ENCODE measurements around the gene STX2. TPM values are rescaled to one million over a fixed set of nuclear protein-coding genes. Genes with fewer than 3 reads are reported as not detected.

STX2 gene
- total and polyA plus RNA-seq, 10 of the 15 experiments (the other 5 are each of a cell fraction or from before 2014, with no cell fraction given), result 6.0 to 22.2 (median 10.0) TPM

DNA sequence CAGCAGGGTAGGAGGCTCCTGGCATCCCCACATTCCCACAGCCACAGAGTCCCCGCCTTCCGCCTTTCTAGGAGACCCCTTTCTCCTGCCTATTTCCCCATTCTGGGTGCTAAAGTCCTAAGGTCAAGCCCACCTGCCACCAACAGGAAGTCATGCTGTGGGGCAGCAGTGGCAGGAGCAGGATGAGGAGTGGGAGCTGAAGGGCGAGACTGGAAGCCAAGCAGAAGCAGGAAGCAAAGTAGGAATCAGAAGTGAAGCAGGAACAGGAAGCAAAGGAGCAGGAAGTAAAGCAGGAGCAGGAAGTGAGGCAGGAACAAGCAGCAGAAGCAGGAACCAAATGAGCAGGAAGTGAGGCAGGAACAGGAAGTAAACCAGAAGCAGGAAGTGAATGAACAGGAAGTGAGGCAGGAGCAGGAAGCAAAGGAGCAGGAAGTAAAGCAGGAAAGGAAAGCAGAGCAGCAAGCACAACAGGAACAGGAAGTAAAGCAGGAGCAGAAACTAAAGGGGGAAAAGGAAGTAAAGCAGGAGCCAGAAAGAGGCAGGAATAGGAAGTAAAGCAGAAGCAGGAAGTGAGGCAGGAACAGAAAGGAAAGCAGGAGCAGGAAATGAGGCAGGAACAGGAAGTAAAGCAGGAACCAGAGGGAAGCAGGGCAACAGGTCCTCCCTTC lies 84.7 kb downstream of the STX2 start:
- Histone ChIP-seq H2AFZ (ENCODE audit: control insufficient read depth, low read depth, low read length) (no peak overlapping the region), H3K9me3 (replicated peaks; ENCODE audit: control insufficient read depth, insufficient read depth, low read length) (no peaks in the 10 kb centered on the region; the same call in 2 of the 3 replicates), H4K20me1 (ENCODE audit: control insufficient read depth, insufficient read depth) (no peaks in the 10 kb centered on the region), H3K36me3 (ENCODE audit: control insufficient read depth in 2 of 2, insufficient read depth in 2 of 2, low read length in 1 of 2) (no peaks in the 10 kb centered on the region), H3K27ac (ENCODE audit: control insufficient read depth, insufficient read depth) (no peak overlapping the region), H3K27me3 (replicated peaks in 1 of 2; ENCODE audit: control insufficient read depth in 2 of 2, insufficient read depth in 2 of 2, low read length in 1 of 2) (no peaks in the 10 kb centered on the region), H3K4me1 (ENCODE audit: control insufficient read depth, insufficient read depth, low read length) (no peaks in the 10 kb centered on the region; the same call in 1 of the 2 replicates), H3K9ac (ENCODE audit: control insufficient read depth, insufficient read depth, low read length) (no peak overlapping the region), H3K4me3 (no peak overlapping the region), H3K4me2 (ENCODE audit: control insufficient read depth, insufficient read depth) (no peak overlapping the region), H3K79me2 (ENCODE audit: control insufficient read depth, insufficient read depth, low read length) (no peaks in the 10 kb centered on the region)
- SMC1A ChIA-PET (ENCODE audit: uncharacterized antibody, unreplicated experiment), result no interaction called here
- CTCF ChIA-PET, result interaction anchor here (1.2 kb wide), 1 partner anchor 722 kb away, joined by 4 read pairs; no protein-coding TSS in a partner anchor
- DNase-seq (ENCODE audit: low read depth, low spot score) (no peak), ATAC-seq (no peak), FAIRE-seq (no peak)
- TF ChIP-seq ETV6 (conservative IDR thresholded peaks at IDR 0.05 in 1 of 2, IDR thresholded peaks at IDR 0.05 in 1 of 2; ENCODE audit: borderline replicate concordance in 1 of 2, low read depth in 1 of 2), result peak in 1 of 2 experiments; percentile 85; a peak in 2 of 4 replicates
- TF ChIP-seq HCFC1 (IDR thresholded peaks at IDR 0.05; ENCODE audit: low read length), result no peak
- 0 out of 2 replicates have a peak, but pooled peaks have one; percentile 24 for TF ChIP-seq IKZF1 (conservative IDR thresholded peaks at IDR 0.05)
- intact Hi-C loops (cut with micrococcal nuclease; ENCODE audit: unreplicated experiment) (no loop called here), in situ Hi-C loops (cut with MboI) (loop anchor here (5.0 kb wide), 1 partner anchor 707 kb away; no protein-coding TSS in a partner anchor)
- no TSS peak for BruUV-seq (replicated peaks)
- RAD21 ChIA-PET (ENCODE audit: unreplicated experiment), result no interaction called here
- POLR2A ChIA-PET, result no interaction called here
- 58% methylated on average over 3 of the region's 3 CpGs for WGBS (ENCODE audit: insufficient coverage, insufficient replicate concordance, low lambda C conversion rate, missing lambda C conversion rate)

DNA sequence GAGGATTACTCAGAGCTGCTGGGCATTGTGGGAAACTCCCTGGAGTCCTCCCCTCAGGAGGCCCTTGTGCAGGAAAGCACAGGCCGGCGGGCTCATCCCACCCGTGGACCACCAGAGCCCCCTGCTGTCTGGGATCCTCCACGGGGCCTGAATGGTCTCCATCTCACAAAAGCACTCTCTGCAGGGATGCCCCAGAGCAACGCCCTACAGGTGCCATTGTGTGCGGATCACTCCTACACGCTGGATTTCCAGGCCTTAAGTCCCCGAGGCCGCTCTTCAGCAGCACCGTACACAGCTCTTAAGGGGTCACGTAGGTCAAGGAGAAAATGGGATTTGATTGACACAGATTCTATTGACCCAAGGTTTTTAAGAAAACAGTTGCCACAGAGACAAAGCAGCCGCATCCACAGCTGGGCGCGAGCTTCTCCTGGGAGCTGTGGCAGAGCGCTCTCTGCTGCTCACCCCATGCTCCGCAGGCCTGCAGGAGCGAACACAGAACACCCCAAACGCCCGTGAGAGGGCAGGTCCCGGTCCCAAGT lies 86.3 kb downstream of the STX2 start:
- CTCF ChIA-PET, result interaction anchor here (0.9 to 1.4 kb wide), 2 partner anchors 20 to 67 kb away, joined by 3 to 5 read pairs; no protein-coding TSS in a partner anchor
- H3K4me3 ChIP-seq, result no peak overlapping the region
- SMC1A ChIA-PET (ENCODE audit: uncharacterized antibody, unreplicated experiment), result no interaction called here
- no peak overlapping the region for H3K27ac ChIP-seq (ENCODE audit: control insufficient read depth, insufficient read depth)
- no peak overlapping the region for H3K4me2 ChIP-seq (ENCODE audit: control insufficient read depth, insufficient read depth)
- H3K27me3 ChIP-seq (replicated peaks in 1 of 2; ENCODE audit: control insufficient read depth in 2 of 2, insufficient read depth in 2 of 2, low read length in 1 of 2), result no peaks in the 10 kb centered on the region
- TF ChIP-seq, protein P1, sequence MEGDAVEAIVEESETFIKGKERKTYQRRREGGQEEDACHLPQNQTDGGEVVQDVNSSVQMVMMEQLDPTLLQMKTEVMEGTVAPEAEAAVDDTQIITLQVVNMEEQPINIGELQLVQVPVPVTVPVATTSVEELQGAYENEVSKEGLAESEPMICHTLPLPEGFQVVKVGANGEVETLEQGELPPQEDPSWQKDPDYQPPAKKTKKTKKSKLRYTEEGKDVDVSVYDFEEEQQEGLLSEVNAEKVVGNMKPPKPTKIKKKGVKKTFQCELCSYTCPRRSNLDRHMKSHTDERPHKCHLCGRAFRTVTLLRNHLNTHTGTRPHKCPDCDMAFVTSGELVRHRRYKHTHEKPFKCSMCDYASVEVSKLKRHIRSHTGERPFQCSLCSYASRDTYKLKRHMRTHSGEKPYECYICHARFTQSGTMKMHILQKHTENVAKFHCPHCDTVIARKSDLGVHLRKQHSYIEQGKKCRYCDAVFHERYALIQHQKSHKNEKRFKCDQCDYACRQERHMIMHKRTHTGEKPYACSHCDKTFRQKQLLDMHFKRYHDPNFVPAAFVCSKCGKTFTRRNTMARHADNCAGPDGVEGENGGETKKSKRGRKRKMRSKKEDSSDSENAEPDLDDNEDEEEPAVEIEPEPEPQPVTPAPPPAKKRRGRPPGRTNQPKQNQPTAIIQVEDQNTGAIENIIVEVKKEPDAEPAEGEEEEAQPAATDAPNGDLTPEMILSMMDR (IDR thresholded peaks at IDR 0.05 in 2 of 3, conservative IDR thresholded peaks at IDR 0.05 in 1 of 3; ENCODE audit: control insufficient read depth in 2 of 3, extremely low read depth in 1 of 3, insufficient read depth in 1 of 3, low read depth in 3 of 3, low read length in 3 of 3), result peak in 1 of 3 experiments; percentile 13; a peak in 2 of 6 replicates
- TF ChIP-seq RAD21 (IDR thresholded peaks at IDR 0.05; ENCODE audit: insufficient read depth, low read depth, low read length), result 0 out of 2 replicates have a peak, but pooled peaks have one; percentile 7
- no peak for TF ChIP-seq KDM1A (IDR thresholded peaks at IDR 0.05; ENCODE audit: borderline replicate concordance)
- no peak for TF ChIP-seq SMC3 (IDR thresholded peaks at IDR 0.05; ENCODE audit: borderline replicate concordance, low read length)
- no peak overlapping the region for H3K9ac ChIP-seq (ENCODE audit: control insufficient read depth, insufficient read depth, low read length)
- no peaks in the 10 kb centered on the region; the same call in 1 of the 2 replicates for H3K4me1 ChIP-seq (ENCODE audit: control insufficient read depth, insufficient read depth, low read length)
- no peaks in the 10 kb centered on the region for H3K79me2 ChIP-seq (ENCODE audit: control insufficient read depth, insufficient read depth, low read length)
- H3K9me3 ChIP-seq (replicated peaks; ENCODE audit: control insufficient read depth, insufficient read depth, low read length), result no peaks in the 10 kb centered on the region; the same call in 2 of the 3 replicates
- DNase-seq (ENCODE audit: low read depth, low spot score), result no peak
- no peak overlapping the region for H2AFZ ChIP-seq (ENCODE audit: control insufficient read depth, low read depth, low read length)
- in situ Hi-C loops (cut with MboI), result loop anchor here (5.0 kb wide), 1 partner anchor 705 kb away; no protein-coding TSS in a partner anchor
- RAD21 ChIA-PET (ENCODE audit: unreplicated experiment), result no interaction called here
- intact Hi-C loops (cut with micrococcal nuclease; ENCODE audit: unreplicated experiment), result no loop called here
- 73% methylated on average over 20 of the region's 20 CpGs for WGBS (ENCODE audit: insufficient coverage, insufficient replicate concordance, low lambda C conversion rate, missing lambda C conversion rate)
- no peak for FAIRE-seq
- H3K36me3 ChIP-seq (ENCODE audit: control insufficient read depth in 2 of 2, insufficient read depth in 2 of 2, low read length in 1 of 2), result no peaks in the 10 kb centered on the region
- H4K20me1 ChIP-seq (ENCODE audit: control insufficient read depth, insufficient read depth), result no peaks in the 10 kb centered on the region
- POLR2A ChIA-PET, result no interaction called here
- ATAC-seq, result no peak
- BruUV-seq (replicated peaks), result no TSS peak

Data from GM12878 (cell line).